Measurements from ENCODE around the gene ECSCR. TPM values are rescaled to one million over a fixed set of nuclear protein-coding genes. Genes with fewer than 3 reads are reported as not detected.

The ECSCR gene, protein sequence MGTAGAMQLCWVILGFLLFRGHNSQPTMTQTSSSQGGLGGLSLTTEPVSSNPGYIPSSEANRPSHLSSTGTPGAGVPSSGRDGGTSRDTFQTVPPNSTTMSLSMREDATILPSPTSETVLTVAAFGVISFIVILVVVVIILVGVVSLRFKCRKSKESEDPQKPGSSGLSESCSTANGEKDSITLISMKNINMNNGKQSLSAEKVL
- total RNA-seq (2014; rRNA removed; shearing (Covaris generic)): 1.2 TPM in 1 of 2 replicates, not detected in the other

DNA sequence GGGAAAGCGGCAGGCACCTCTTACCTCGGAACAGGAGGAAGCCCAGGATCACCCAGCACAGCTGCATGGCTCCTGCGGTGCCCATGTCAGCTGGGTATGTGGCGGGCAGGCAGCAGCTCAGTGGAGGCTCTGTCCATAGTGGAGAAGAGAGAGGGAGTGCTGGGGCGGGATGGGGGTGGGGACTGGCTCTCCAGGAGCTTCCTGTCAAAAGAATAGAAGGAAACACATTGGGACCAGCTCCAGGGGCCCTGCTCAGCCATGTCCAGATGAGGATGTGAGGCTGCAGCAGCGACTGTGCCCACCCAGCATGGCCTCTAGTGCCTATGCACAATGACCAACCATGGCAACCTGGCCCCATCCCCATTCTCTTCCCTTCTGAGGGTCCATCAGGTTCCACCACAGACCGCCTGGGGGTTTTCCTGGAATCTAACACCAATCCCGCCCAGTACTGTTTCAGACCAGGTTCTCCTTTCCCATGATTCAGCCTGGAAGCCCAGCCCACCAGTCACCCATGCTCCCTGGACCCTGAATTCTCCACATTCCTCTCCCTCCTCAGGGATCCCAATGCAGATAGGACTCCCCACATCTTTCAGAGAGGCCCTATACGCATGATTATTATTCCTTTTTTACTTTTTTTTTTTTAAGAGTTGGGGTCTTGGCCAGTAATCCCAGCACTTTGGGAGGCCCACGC, at the start of gene ECSCR:
Gene ECSCR (minus strand): TSS at position 158 of the 691 bp plus-strand sequence. CDS start 73 bp downstream, at position 85.

DNA sequence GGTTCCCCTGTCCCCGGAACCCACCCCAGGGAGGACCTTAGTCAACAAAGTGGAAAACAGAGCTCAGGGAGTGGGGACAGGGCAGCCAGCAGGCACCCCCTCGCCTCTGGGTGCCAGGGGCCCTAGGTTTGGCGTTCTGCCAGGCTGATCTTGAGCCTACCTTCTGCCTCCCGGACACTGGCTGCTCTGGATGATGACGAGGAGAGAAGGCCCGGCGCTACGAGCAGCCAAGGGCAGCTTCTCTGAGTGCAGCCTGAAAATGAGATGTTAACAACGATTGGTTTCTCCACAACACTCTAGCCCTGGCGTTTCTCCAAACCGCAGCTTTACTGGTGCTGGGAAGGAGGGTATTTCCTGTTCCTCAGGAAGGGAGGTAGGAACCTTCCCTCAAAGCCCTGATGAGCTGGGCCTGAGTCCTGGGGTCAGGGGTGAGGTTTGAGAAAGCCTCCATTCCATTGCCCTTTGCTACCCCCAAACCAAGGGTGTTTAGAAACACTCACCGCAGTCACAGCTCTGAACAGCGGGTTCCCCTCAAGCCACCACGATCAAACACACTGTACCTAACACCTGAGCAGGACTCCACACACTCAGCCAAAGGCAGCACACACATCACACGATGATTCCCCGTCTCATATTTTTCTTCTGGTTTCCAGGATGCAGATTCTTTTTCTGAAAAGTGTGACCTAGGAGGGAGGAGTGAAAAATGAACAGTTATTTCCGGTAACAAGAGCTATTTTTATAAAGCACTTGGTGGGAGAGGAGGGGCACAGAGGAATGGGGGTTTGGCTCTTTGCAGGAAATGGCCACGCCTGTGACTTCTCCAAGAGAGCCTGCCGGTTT, 19.7 kb upstream of the ECSCR start, which contains the start of gene STING1:
Gene STING1 (minus strand): TSS at position 709 of the 840 bp plus-strand sequence. CDS start 1,054 bp downstream, outside the sequence.

DNA sequence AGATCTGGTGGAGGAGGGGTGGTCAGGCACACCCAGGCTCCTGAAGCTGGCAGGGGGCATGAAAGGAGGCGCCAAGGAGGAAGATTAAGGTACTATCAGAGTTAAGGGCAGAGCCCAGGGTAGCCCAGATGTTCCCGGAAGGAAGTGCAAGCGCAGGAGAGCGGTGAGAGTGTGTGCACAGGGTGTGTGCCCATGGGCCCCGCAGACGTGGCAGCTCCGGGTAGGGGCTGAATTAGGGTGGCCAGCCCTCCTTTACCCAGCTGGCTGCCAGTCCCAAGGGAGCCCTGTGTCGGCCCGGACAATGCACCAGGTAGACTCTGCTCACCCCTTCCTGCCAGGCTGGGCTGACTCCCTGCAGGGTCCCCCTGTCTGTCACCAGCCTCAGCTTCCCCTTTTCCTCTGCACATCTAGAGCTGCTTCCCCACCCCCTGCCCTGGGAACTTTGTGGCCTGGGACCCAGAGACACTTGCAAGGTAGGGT, 8.3 kb upstream of the ECSCR start, which contains the start of gene SMIM33:
Gene SMIM33 (plus strand): TSS at position 184 of the 480 bp plus-strand sequence. CDS start 118 bp downstream, at position 302.

DNA sequence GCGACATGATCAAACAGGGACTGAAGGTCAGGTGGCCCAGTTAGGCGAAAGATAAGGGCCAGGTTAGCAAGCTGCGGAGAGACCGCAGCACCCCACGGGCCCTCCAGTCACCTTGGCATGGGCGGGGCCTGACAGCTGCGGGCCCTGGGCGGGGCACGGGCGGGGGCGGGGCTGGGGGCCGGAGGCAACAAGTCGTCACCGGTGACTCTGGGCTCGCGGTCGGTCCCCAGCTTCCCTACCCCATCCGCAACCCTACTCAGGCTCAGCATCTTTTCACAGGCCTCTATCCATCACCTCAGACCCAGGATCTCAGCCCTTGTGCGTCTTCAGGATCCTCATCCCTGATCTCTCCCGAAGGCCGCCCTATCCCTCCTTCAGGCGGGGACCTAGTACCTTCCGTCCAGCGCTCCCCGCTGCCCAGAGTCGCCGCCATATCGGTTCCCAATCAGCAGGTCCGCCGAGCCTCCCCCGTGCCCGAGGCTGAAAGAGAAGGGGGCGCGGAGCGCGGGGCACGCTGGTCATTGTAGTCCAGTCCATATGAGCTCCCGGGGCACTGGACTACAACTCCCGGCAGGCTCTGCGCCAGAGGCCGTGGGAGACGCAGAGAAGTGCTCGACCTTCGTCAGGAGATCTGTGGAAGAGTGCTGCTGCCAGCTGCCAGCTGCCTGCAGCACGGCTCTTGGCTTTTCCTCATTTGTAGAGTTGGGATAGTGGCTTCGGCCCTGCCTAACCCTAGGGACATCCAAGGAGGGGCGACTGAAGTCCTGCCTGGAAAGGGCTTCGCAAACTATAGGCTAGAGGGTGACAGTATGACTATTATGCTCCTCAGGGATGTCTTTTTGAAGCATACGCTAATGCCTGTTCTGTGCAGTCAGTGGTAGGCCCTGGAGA, 23.3 kb downstream of the ECSCR start, which contains the start of gene DNAJC18:
Gene DNAJC18 (minus strand): TSS at position 513 of the 891 bp plus-strand sequence. CDS start 80 bp downstream, at position 433.

DNA sequence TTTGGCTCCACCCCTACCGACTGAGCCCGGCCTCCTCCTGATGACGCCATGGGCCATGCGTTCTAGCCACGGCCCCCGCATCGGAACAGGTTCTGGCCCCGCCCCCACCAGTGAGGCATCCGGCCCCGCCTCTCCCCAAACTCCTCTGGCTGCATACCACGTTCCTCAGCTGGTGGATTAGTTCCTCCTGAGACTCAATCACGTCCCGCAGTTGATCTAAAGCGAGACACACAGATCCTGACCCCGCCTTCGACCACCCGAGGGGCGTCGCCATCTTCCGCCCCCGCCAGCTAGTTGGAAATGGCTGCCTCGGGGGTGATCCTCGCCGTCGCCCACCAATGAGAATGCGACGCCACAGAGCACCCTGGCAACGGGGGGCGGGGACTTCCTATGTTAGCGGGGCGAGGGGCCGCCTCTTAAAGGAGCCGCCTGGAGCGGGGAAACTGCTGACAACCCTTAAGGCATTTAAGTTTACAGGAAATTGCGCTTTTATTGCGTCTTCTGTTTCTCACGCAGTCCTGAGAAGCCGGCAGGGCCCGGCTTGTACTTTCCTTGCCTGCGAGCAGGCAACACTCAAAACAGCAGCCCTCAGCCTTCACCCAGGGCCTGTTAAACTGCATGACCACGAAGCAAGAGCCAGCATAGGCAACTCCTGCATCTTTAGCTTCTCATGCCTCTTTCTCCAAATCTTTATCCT, 58.6 kb downstream of the ECSCR start, which contains the start of gene SPATA24:
Gene SPATA24 (minus strand): TSS at position 303 of the 697 bp plus-strand sequence. CDS start 29 bp downstream, at position 274.

Small RNAs within 50 kb of the gene (small RNA-seq; reads per million reads assigned to genes)
- 1.2 reads per million, percentile 59 among the genes with 10 or more reads in this experiment for gene RNU5B-4P

Other genes starting within 250 kb of the ECSCR start
- gene MATR3, start 169.0 kb downstream of the ECSCR start, total RNA-seq (2014; rRNA removed; shearing (Covaris generic)): 244 and 298 TPM in 2 replicates
- gene PAIP2, start 120.9 kb downstream of the ECSCR start, total RNA-seq (2014; rRNA removed; shearing (Covaris generic)): 87.0 and 92.3 TPM in 2 replicates
- not detected in 2 replicates for gene SLC23A1, start 79.4 kb downstream of the ECSCR start, total RNA-seq (2014; rRNA removed; shearing (Covaris generic))
- 1.4 TPM in 1 of 2 replicates, not detected in the other for gene MZB1, start 72.8 kb downstream of the ECSCR start, total RNA-seq (2014; rRNA removed; shearing (Covaris generic))
- gene PROB1, start 67.6 kb downstream of the ECSCR start, total RNA-seq (2014; rRNA removed; shearing (Covaris generic)): 0.79 and 1.1 TPM in 2 replicates
- 13.7 and 18.1 TPM in 2 replicates for gene SPATA24, start 58.7 kb downstream of the ECSCR start, total RNA-seq (2014; rRNA removed; shearing (Covaris generic))
- 3.9 and 4.4 TPM in 2 replicates for gene DNAJC18, start 23.2 kb downstream of the ECSCR start, total RNA-seq (2014; rRNA removed; shearing (Covaris generic))
- not detected in 2 replicates for gene SMIM33, start 8.3 kb upstream of the ECSCR start, total RNA-seq (2014; rRNA removed; shearing (Covaris generic))
- 26.6 and 32.8 TPM in 2 replicates for gene STING1, start 20.0 kb upstream of the ECSCR start, total RNA-seq (2014; rRNA removed; shearing (Covaris generic))
- gene UBE2D2, start 98.6 kb upstream of the ECSCR start, total RNA-seq (2014; rRNA removed; shearing (Covaris generic)): 53.1 and 81.2 TPM in 2 replicates
- 40.5 and 57.8 TPM in 2 replicates for gene CXXC5, start 185.6 kb upstream of the ECSCR start, total RNA-seq (2014; rRNA removed; shearing (Covaris generic))

Measured in A375 (cell line).